ENCODE data around the gene ADAM17.

The ADAM17 gene

DNA sequence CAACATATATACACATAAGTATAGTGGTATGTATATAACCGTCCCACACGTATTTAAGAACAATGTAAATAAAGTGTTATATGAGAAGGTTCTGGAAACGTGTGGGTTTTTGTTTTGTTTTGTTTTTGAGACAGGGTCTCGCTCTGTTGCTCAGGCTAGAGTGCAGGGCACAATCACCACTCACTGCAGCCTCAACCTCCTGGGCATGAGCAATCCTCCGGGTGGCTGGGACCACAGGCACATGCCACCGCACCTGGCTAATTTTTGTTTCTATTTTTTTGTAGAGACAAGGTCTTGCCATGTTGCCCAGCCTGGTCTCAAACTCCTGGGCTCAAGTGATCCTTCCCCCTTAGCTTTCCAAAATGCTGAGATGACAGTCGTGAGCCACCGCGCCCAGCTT lies 6.2 kb downstream of the ADAM17 start:
- TF ChIP-seq, protein P1, sequence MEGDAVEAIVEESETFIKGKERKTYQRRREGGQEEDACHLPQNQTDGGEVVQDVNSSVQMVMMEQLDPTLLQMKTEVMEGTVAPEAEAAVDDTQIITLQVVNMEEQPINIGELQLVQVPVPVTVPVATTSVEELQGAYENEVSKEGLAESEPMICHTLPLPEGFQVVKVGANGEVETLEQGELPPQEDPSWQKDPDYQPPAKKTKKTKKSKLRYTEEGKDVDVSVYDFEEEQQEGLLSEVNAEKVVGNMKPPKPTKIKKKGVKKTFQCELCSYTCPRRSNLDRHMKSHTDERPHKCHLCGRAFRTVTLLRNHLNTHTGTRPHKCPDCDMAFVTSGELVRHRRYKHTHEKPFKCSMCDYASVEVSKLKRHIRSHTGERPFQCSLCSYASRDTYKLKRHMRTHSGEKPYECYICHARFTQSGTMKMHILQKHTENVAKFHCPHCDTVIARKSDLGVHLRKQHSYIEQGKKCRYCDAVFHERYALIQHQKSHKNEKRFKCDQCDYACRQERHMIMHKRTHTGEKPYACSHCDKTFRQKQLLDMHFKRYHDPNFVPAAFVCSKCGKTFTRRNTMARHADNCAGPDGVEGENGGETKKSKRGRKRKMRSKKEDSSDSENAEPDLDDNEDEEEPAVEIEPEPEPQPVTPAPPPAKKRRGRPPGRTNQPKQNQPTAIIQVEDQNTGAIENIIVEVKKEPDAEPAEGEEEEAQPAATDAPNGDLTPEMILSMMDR (IDR thresholded peaks at IDR 0.05; ENCODE audit: low read depth, low read length, poor library complexity, severe bottlenecking): no peak
- TF ChIP-seq EZH2phosphoT487 (IDR thresholded peaks at IDR 0.05; ENCODE audit: borderline replicate concordance, low read length): no peak
- no peaks in the 10 kb centered on the region for H3K9me3 ChIP-seq (ENCODE audit: control insufficient read depth, insufficient read depth, low read length)
- no peaks in the 10 kb centered on the region for H4K20me1 ChIP-seq (ENCODE audit: control insufficient read depth, insufficient read depth, low read depth, low read length)
- H3K9me2 ChIP-seq (replicated peaks; ENCODE audit: control insufficient read depth, low read length): no peaks in the 10 kb centered on the region
- H3K79me2 ChIP-seq (ENCODE audit: control insufficient read depth, low read length): peaks cover 88% of the 10 kb centered on the region
- peaks cover 13% of the 10 kb centered on the region; the same call in 1 of the 2 replicates for H3K36me3 ChIP-seq (ENCODE audit: control insufficient read depth, low read length)
- peak overlapping the region; percentile 96 for H3K4me2 ChIP-seq (ENCODE audit: low read length)
- H3K4me1 ChIP-seq (ENCODE audit: control insufficient read depth, low read length): peaks cover 97% of the 10 kb centered on the region
- H3K27ac ChIP-seq (ENCODE audit: low read depth, low read length): peak overlapping the region; percentile 96
- peaks cover 70% of the 10 kb centered on the region for H3F3A ChIP-seq (ENCODE audit: control insufficient read depth, insufficient read depth)
- peak overlapping the region; percentile 72 for H3K4me3 ChIP-seq (ENCODE audit: low read length)
- no peaks in the 10 kb centered on the region for H3K27me3 ChIP-seq (ENCODE audit: control insufficient read depth, low read length)

DNA sequence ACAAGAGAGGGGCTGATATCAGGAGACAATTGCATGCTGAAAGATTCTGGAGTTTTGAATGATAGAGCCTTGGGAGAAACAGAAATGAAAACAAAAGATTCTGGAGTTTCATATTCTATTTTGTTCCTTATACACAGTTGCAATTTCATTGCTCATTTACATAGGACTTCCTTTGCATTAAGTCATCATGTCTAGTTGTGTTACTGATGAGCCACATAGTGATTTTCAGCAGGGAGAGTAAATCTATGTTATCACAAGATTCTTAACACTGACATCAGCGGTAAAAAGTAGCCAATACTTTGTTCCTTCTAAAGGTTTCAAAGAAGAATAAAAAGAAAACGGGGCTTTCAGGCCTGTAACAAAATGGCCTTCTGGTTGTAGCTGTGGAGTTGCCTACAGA lies 7.1 kb downstream of the ADAM17 start:
- Histone ChIP-seq H3K4me3 (ENCODE audit: low read length) (peak overlapping the region; percentile 72), H3K4me1 (ENCODE audit: control insufficient read depth, low read length) (peaks cover 98% of the 10 kb centered on the region), H4K20me1 (ENCODE audit: control insufficient read depth, insufficient read depth, low read depth, low read length) (no peaks in the 10 kb centered on the region), H3K27ac (ENCODE audit: low read depth, low read length) (peak overlapping the region; percentile 96), H3K79me2 (ENCODE audit: control insufficient read depth, low read length) (peaks cover 88% of the 10 kb centered on the region), H3K9me2 (replicated peaks; ENCODE audit: control insufficient read depth, low read length) (no peaks in the 10 kb centered on the region), H3K27me3 (ENCODE audit: control insufficient read depth, low read length) (no peaks in the 10 kb centered on the region), H3K4me2 (ENCODE audit: low read length) (peak overlapping the region; percentile 96), H3F3A (ENCODE audit: control insufficient read depth, insufficient read depth) (peaks cover 71% of the 10 kb centered on the region), H3K36me3 (ENCODE audit: control insufficient read depth, low read length) (peaks cover 14% of the 10 kb centered on the region; the same call in 1 of the 2 replicates), H3K9me3 (ENCODE audit: control insufficient read depth, insufficient read depth, low read length) (no peaks in the 10 kb centered on the region)
- no peak for TF ChIP-seq EZH2phosphoT487 (IDR thresholded peaks at IDR 0.05; ENCODE audit: borderline replicate concordance, low read length)
- TF ChIP-seq, protein P1 (IDR thresholded peaks at IDR 0.05; ENCODE audit: low read depth, low read length, poor library complexity, severe bottlenecking): no peak

DNA sequence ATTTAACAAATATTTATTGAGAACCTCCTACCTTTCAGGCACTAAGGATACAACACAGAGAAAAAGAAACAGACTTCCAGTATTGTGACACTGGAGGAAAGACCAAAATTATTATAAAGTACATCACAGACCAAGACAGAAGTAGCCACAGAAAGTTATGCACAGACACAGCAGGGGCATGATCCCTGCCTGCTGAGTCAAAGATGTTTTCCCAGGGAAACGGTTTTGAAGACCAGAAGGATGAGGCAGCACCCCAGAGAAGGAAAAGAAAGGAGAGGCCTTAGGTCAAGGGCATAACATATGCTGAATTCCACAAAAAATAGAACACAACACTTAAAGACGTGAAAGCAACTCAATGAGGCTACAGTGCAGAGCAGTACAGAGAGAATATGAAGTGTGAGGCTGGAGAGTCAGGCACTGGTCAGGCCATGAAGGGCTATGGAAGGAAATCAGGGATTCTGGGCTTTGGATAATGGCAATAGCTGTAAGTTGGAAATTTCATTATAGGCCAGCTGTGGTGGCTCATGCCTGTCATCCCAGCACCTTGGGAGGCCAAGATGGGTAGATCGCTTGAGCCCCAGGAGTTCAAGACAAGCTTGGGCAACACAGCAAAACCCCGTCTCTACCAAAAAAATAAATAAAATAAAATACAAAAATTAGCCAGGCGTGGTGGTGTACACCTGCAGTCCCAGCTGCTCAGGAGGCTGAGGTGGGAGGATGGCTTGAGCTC lies 8.2 kb downstream of the ADAM17 start:
- H3K4me3 ChIP-seq (ENCODE audit: low read length): peak overlapping the region; percentile 72

More for the DNA sequence above, 8.2 kb downstream of the ADAM17 start:
- Histone ChIP-seq H3K27ac (ENCODE audit: low read depth, low read length) (peak overlapping the region; percentile 96), H3K27me3 (ENCODE audit: control insufficient read depth, low read length) (no peaks in the 10 kb centered on the region), H3K9me2 (replicated peaks; ENCODE audit: control insufficient read depth, low read length) (no peaks in the 10 kb centered on the region), H3K4me2 (ENCODE audit: low read length) (peak overlapping the region; percentile 96), H3K79me2 (ENCODE audit: control insufficient read depth, low read length) (peaks cover 88% of the 10 kb centered on the region), H3K9me3 (ENCODE audit: control insufficient read depth, insufficient read depth, low read length) (no peaks in the 10 kb centered on the region), H3K4me1 (ENCODE audit: control insufficient read depth, low read length) (peaks cover 98% of the 10 kb centered on the region), H4K20me1 (ENCODE audit: control insufficient read depth, insufficient read depth, low read depth, low read length) (no peaks in the 10 kb centered on the region), H3F3A (ENCODE audit: control insufficient read depth, insufficient read depth) (peaks cover 71% of the 10 kb centered on the region), H3K36me3 (ENCODE audit: control insufficient read depth, low read length) (peaks cover 20% of the 10 kb centered on the region)
- no peak for TF ChIP-seq EZH2phosphoT487 (IDR thresholded peaks at IDR 0.05; ENCODE audit: borderline replicate concordance, low read length)
- TF ChIP-seq, protein P1 (IDR thresholded peaks at IDR 0.05; ENCODE audit: low read depth, low read length, poor library complexity, severe bottlenecking): no peak

All from DOHH2 (cell line).